Endometrium (tissue), 2 donors: Measurements from ENCODE around the gene UGT2A1.

Source experiments
- FAIRE-seq: peaks from 2 replicates; lab custom pipeline; 2012; peaks lifted over from hg19 to GRCh38; lab: Jason Lieb, UNC
- donor health status: control.
- donor health status: control.

The UGT2A1 gene

GRCh38 chr4:69589884-69590283 is 63.2 kb downstream of the UGT2A1 start:
- no peak for FAIRE-seq

DNA sequence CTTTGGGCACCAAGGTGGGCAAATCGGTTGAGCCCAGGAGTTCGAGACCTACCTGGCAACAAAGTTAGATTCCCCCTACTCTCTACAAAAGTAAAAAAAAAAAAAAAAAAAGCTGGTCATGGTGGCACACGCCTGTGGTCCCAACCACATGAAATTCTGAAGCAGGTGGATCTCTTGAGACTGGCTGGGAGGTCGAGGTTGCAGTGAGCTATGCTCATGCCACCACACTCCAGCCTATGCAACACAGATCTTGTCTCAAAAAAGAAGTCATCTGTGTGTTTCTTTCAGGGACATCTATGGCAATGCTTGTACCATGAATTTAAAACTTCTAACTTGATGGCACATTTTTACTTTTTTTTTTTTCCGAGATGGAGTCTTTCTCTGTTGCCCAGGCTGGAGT is 68.9 kb downstream of the UGT2A1 start:
- FAIRE-seq: no peak

GRCh38 chr4:69583543-69583942 is 69.5 kb downstream of the UGT2A1 start:
- no peak for FAIRE-seq

DNA sequence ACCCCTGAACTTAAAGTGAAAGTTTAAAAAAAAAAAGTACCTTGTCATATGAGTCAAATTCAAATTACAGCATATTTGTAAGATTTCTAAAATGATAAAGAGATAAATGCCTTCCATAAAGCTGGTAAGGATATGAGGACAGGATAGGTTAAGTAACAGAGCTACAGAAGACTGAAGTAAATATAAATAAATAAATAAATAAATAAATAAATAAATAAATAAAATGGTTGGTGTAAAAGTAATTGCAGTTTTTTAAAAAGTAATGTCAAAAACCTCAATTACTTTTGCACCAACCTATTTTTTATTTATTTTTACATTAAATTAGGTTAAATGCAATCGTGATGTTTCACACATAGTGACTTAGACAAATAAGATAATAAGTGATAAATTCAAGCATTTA is 75.8 kb downstream of the UGT2A1 start:
- no peak for FAIRE-seq

DNA sequence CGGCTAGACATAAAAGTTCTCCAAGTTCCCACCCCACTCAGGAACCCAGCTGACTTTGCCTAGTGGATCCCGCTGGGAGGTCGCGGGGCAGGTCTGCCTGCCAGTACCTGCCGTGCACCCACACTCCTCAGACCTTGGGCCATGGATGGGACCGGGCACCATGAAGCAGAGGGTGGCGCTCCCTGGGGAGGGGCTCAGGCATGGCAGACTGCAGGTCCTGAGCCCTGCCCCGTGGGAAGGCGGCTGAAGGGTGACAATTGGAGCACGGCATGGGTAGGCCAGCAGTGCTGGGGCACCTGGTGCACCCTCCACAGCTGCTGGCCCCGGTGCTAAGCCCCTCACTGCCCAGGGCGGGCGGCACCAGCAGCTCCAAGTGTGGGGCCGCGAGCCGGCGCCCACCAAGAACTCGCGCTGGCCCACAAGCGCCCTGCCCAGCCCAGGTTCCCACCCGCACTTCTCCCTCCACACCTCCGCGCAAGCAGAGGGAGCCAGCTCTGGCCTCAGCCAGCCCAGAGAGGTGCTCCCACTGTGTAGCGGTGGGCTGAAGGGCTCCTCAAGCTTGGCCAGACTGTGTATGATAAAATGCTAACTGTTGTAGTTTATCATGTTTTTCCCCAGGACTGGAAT is 76.7 kb downstream of the UGT2A1 start:
- no peak for FAIRE-seq

DNA sequence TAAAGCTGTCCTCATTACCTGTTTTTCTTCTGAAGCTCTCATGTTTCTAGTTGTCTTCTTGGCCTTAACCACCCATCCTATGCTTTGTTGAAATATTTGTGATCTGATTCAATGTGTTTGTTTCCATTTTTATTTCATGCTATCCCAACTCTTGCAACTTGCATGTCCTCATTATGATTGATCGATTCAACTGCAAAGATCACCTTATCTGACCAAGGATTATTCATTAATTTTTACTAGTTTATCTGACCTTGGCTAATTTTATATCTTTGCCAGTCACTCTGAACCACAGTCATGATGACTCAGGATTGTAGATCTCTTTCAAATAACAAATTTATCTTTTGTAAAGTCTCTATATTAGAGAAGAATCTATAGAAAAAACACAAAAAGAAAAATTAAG is 84.3 kb downstream of the UGT2A1 start:
- no peak for FAIRE-seq

DNA sequence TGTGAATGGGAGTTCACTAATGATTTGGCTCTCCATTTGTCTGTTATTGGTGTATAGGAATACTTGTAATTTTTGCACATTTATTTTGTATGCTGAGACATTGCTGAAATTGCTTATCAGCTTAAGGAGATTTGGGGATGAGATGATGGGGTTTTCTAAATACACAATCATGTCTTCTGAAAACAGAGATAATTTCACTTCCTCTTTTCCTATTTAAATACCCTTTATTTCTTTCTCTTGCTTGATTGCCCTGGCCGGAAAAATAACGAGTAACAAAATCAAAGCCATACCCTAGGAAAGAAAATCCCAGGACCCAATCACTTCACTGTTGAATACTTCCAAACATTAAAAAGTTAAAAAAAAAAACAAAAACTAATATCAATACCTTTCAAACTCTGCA is 89.6 kb downstream of the UGT2A1 start:
- FAIRE-seq: no peak

GRCh38 chr4:69549651-69550050 is 103.4 kb downstream of the UGT2A1 start:
- no peak for FAIRE-seq

DNA sequence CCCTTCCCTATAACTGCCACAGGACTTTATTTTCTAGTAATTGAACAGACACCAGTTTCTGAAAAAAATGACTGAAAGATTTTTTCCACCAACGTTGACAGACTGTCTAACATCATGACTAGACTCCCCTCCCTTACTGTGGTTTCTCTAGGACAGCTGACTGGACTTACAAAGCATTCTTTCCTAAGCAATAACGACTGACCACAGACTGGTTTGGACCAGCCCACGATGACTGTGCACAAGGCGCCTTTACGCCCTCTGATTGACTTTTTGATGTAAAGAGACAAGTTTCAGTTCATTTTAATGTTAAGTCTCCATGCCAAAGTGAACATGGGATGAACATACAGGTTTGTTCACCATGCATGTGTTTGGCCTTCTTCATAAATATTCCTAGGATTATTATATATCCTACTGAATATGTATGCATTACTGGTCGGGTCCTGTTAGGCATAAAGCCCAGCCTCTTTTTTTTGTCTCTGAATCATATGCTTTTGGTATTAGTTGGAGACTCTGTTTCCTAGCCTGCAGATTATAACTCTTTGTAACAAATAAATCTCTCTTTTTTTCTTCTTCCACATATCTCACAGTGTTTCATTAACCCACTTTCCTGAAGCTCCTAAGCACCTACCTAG is 106.8 kb downstream of the UGT2A1 start:
- no peak for FAIRE-seq
